GM19324 (cell line): Measurements from ENCODE around the gene OSBP2.

Experiments
- ATAC-seq: cut with Tn5 transposase; IDR thresholded peaks from one replicate; pipeline ENCODE4 v1.9.1; 2021; ENCODE audit warnings: mild to moderate bottlenecking, moderate library complexity; ENCODE audit not compliant: unreplicated experiment, low FRiP score

The OSBP2 gene

DNA sequence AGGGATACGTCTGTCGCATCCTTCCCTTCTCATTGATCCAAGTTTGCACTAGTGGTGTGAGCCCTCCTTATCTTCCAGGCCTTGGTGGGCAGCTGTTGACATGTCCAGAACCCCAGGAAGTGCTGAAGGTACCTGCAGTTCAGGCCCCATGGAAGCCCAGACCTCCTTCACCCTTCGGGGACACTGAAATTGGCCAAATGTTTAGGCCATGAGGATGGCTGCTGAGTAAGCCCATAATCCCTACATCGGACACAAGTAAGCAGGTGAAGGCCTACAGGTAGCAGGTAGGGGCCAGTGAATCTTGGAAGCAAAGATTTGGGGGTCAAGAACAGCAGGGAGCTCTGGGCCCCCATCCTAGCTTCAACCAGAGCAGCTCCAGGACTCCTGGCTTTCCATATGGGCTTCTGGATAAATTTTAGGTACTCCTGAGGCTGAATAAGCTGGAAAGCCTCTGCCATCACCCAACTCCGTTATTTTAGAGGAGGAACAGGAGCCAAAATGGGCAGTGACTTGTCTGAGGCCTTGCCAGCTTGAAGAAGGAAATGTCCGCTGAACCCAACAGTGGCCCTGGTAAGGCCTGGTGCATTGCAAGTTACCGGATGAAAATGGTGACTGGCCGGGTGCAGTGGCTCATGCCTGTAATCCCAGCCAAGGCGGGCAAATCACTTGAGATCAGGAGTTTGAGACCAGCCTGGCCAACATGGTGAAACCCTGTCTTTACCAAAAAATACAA is 228.7 kb downstream of the OSBP2 start:
- no peak for ATAC-seq

DNA sequence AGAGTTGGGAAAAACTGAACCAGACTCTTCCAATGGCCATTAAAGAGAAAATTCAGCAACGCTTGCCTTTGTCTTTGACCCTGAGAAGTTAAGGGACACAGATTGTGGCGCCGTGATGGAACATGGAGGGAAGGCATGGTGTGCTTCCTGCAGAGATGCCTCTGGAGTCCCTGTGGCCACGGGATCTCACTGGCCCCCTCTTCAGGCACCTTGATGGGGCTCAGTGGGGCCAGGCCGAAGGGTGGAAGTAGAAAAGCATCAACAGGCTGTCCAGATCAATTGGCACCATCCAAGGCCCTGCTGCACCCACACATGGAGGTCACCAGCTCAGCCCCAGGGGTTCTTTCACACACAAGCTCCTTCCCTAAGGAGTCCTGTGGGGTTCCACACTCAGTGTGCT is 231.0 kb downstream of the OSBP2 start:
- ATAC-seq: no peak

DNA sequence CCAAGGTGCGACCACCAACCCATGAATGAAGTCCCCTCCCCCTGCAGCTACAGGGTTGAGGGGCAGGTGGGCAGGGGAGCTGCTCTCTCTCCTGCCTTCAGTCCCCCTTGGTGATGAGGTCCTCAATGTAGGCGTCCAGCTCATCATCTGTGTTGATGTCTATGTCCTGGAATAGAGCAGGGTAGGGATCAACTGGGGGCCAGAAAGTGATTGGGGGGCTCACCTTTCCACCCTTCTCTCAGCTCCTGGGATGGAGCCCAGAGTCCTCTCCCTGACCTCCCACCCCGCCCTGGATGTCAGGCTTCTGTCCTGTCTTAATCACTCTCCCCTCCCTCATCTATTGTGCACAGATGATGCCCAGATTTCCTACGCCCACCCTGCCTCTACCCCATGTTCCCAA is 232.0 kb downstream of the OSBP2 start:
- no peak for ATAC-seq

DNA sequence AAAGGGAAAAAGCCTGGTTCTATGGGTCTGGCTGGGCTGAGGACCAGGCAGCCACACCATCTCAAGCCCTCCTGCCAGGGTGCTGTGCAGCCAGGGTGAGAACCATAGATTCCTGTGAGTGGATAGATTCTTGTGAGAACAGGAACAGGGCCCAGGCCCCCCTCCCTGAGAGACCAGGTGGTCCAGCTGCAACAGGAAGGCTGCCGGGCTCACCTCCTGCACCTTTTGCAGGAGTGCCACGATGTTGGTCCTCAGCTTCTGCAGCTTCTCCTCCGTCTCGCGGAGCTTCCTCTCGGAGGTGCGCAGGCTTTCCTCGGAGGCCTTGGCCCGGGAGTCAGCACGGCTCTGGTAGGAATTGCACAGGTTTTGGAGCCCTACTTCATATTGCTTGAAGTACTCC is 233.1 kb downstream of the OSBP2 start:
- no peak for ATAC-seq

DNA sequence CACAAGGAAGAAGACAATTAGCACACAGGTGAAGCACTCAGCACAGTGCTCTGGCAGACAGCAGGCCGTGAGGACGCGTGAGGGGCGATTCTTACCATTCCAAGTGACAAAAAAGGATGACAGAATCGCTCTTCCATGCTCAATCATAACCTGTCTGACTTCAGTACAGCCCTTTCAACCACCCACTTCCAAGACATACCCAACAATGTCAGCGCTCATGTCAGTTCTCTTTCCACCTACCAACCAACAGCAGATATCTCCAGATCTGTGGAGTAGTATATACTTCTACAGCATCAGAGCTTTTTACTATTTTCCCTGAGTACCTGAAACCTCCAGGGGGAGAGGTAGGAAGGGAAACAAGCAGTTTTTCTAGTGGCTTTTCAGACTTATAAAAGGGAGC is 233.7 kb downstream of the OSBP2 start:
- ATAC-seq: no peak

DNA sequence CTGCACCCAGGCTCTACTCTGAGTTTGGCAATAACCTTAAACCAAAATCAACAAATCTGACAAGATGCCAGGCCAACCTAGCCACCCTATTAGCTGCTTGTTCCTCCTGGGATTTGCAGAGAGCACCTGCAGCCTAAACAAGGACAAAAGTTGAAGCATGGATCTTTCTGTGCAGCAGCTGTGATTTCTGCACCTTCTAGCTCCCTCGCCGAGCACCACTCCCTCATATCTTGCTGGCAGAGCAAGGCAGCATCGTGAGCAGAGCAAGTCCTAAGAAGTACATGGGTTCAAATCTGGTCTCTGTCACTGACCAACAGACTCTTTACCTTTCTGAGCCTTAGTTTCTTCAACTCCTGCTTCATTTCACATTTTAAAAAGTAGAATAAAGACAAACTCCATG is 235.6 kb downstream of the OSBP2 start:
- no peak for ATAC-seq

DNA sequence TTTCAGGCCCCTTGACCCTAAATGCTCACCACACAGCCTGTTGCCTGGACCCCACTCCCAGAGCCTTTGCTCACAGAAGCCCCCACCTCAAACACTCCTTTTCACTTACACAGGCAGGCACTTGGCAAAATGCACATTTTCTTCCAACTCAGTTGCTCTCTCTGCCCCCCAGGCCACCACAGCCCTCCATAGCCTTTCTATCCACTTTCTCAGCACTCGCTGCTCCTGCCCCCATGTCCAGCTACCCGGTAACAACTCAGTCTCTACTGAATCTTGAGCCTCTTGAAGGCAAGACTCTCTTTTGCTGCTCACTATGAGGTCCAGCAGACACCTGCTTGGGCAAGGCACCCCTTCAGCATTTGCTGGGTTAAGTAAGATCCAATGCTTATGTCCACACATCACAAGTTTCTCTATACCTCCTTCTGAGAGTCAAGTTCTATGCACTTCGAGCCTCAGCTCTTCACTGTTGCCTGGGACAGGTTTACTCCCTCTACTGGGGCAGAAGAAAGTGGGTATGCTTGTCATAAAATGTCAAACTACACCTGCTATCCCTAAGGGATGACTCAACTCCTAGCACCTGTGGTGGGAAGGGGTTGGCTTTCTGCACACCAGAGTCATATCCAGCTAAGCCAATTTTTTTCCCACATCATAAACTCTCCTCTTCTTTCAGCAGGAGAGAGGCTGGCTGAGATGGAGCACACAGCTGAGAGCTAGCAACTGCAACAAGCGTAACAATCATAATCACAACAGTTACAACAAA is 237.0 kb downstream of the OSBP2 start:
- no peak for ATAC-seq

DNA sequence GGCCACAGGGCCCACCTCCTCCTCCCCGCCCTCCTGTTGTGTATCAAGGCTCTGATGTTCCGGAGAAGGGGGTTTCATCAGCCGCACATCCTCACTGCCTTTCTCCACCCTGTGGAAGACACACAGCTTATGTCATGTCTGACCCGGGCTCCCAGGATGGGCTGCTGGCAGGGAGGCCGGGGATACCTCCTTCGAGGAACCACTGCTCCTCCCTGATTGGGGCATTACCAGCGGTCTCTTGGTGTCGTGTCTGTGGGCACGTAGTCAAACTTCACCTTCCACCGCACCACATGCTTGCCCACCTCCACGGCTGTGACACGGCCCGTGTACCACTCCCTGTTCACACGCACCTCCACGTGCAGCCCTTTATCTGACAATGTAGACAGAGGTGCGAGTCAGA is 238.0 kb downstream of the OSBP2 start:
- no peak for ATAC-seq

DNA sequence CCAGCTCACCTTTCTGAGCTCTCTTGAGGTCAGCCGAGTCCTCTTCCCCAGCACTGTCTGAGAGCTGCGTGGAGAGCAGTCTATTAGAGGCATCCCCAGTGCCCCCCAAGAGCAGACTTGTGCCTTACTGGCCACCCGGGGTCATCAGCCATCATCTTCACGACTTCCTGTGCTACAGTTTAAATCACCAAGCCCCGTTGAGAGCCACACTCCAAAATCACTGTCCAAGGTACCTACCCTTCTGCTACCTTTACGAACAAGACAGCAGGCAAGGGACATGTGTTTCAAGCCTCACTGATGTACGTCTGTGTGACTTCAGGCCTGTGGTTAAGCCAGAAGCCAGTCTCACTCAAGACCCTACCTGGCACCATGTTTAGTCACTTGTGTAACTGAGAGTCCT is 238.8 kb downstream of the OSBP2 start:
- no peak for ATAC-seq

DNA sequence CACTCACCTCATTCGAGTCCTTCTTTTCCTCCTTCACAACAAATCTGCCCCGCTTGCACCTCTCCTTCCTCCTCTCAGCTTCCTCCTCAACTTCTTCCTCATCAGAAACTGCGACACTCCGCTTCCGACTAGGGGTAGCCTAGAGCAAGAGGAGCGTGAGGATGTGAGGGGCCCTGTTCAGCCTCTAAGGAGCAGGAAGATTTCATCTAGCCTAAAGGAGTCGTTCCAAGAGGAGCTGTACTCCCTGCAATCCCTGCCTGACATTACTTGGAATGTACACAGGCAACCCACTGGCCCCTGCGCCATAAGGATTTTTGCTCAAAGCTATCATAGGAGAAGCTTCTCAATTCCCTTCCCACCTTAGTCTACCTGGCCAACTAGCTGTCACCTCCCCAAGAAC is 239.4 kb downstream of the OSBP2 start:
- no peak for ATAC-seq

DNA sequence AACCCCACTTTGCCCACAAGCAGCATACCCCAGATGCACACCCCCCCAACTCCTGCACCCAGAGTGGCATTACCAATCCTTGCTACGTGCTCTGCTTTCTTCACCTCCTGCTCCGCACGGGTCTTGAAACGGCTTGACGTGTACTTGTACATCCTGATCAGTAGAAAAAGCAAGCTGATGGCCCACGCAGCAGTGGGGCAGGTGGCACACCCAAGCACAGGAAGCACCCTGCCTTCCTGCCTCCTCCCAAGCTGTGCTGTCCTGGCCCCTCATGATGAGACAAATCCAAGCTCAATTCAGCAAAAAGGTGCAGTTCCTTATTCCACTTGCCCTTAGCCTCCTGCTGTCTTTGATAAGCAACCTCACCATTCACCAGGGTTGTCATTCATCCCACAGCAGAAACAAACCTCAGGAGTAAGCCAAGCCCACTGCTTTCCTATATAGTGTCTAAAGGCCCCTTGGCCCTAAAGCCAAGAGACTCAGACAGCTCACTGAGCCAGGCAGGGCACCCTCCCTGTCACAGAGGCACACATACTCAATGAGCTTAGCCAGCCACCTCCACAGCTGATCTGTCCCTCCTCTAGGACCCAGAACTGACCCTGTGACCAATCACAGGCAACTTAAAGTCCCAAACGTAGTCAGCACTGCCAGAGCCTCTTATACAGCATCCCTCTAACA is 246.2 kb downstream of the OSBP2 start:
- no peak for ATAC-seq

DNA sequence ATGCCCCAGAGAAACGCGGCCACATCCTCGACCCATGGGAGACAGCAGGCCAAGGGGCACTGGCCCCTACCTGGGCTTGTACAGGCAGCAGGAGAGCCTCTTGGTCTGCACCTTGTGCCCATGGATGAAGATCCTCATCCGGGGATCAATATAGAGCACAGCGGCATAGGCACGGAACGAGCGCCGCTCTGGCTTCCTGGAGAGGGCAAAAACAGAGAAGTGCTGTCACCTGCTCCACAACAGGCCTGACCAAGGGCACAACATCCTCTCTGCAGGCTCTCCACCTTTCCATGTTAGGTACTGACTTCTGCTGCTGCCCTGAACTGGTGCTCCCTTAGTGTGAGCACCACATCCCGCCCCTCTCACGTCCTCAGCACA is 246.7 kb downstream of the OSBP2 start:
- no peak for ATAC-seq

DNA sequence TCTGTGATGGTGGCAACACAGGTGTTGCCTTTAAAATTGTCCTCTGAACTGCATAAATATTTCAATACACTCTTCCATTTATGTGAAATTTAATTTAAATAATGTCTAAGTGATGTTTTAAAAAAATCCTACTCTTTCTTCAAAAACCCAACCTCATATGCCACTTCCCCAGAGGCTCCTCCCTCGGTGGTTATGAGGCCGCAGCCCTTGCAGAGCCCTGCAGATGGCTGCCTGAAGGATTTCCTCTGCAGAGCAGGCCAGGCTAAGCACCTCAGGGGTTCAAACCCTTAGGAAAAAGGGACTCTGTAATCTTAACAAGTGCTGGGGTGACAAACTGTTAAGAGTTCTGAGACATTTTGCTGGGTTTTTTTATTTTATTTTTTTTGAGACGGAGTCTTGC is 248.7 kb downstream of the OSBP2 start:
- no peak for ATAC-seq

DNA sequence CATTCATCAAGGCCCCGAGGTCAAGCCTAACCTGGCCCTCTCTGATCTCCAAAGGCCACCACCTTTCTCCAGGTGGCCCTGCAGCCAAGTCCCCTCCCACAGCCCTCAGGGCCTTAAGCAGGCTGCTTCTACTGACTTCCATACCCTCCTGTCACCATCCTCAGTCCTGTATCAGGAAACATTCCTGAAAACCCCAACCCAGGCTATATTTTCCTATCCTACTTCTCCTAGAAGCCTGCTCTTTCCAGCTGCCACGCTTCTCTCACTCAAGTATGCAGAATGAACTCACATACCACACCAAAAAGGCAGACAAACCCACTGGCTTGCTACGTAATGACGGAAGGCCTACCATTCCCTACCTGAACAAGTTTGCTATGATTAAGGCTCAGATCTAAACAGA is 250.3 kb downstream of the OSBP2 start:
- no peak for ATAC-seq

DNA sequence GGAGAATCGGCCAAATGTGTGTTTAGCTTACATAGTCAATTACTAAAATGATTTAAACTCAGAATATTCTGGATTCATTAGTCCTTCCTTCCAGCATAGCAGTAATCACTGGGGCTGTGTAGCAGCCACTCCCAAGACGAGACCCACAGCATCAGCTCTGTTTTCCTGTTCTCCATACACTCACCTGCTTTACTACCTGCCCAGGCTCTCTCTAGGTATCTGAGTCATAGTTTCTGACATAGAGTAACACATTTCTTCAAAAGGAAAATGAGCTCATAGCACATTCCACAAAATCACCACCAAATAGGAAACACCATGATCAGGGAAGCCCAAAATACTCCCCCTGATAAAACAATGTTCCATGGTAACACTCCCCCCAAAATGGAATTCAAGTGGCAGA is 251.0 kb downstream of the OSBP2 start:
- ATAC-seq: no peak

DNA sequence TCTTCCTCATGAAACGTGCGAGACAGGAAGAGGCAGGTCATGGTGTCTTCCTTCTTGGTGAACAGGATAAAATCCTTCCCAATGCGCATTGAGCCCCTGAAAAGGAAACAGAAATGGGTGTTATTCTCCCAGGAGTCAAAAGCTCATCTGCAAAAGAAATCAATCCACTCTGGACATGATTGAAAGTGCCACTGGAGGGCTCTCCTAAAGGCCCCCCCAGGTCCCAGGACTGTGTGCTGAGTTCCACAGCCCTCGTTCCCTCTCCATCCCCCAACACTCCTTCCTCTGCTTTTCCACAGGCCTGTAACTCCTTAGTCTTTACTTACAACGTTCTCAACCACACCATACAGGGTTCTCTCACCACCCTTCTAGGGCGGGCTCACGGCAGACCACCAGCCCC is 251.7 kb downstream of the OSBP2 start:
- no peak for ATAC-seq

DNA sequence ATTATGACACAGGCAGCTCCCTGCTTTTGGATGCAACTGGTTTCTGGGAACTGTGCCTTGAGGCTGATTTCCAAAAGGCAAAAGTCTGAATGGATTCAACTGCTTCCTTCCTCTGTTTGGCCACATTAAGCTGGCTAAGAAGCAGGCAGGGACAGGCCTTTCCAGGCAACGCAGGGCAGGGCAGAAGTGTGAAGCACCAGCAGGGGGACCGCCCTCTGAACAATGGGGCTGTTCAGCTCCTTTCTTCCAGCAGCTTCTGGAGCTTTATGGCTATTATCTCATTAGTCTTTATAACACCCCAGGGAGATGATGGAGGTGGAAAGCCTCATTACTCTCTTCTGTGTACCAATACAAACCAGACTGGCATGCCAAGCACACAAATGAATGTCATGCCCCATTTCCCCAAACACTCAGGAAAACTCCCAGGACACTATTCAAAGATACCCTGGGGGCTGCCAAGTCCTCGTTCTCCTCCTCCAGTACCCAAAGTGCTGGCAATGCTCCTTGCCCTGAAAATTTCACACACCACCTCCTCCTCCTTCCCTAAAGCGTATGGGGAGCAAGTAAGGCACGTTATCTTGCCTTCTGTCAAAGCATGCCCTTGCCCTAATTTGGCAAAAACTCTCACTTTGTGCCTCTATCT is 252.6 kb downstream of the OSBP2 start:
- ATAC-seq: no peak

DNA sequence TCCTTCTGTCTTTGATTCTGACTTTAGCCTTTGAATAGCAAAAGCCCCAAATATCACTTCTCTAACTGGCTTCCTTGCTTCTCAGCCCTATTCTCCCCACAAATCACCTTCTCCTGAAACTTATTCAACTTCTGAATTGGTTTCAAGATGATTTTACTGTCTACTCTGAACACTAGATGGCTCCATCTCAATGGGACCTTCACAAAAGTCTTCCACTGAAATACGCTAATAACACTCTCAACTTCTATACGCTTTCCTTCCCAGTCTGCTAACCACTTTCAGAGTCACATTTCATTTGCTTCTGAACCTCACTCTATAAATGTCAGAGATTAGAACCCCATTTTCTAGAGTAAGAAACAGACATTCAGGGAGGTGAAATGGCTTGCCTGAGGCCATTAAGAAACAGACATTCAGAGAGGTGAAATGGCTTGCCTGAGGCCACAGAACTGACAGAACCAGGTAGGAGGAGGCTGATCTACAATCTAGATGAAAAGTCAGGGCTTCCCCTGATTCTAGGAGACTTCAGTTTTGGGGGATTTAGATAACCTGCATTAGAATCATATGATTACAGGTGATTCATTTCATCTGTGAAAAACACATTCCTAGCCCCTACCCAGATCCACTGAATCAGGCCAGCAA is 253.3 kb downstream of the OSBP2 start:
- ATAC-seq: no peak

DNA sequence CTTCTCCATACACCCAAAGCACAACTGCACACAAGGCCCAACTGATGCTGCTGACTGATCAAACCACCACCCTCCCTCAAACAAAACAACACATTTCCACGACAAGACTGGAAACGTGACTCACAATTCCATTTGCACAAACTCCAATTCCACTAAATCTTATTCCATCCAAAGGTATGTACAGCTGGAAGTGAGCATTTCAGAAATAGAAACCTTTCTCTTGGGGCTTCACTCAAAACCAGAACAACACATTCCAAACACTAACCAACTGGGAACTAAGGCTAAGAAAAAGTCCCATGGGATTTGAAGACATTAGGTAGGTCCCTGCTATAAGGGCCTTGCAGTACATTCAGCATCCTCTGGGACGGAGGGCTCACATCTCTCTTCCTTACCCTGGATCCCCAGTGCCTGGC is 254.3 kb downstream of the OSBP2 start:
- no peak for ATAC-seq

DNA sequence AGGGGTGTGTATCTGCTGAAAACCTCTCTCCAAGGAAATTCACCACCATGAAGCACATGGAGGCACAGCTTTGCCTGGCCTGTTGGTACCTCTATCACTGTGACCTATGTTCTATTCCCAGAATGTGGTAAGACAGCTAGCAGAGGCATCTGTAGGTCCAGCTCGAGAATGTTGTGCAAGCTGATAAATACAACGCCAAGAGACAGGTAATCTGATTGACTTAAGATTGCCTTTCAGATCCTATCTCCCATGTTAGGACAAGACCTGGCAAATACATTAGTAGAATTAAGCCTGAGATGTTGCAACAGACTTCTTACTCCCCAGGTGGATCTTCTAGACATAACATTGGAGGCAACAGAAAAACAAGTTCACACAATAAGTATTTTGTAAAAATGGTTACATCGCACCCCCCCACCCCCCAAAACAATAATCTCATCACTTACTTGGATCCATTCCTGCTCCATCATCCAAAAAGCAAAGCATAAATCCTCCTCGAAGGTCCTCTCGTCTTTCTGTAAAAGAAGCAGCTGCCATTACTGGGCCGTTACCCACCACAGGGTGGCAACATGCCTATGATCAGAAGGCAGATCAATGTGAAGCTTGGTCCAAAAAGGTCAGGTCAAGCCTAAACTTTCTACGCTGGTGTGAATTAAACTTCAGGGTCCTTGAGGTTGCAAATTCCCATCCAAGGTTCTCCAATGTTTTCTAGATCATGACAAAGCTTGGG is 255.4 kb downstream of the OSBP2 start:
- no peak for ATAC-seq
